Measurements from ENCODE around the gene MYO3A.

- TF ChIP-seq CTCF (IDR thresholded peaks at IDR 0.05; ENCODE audit: low read depth, low read length, poor library complexity, severe bottlenecking) (no peak), EZH2phosphoT487 (IDR thresholded peaks at IDR 0.05; ENCODE audit: borderline replicate concordance, low read length) (no peak)
Measured at GRCh38 chr10:26090762-26091161, 156.7 kb downstream of the MYO3A start.
